Right hindlimb (tissue), 1 donor: ENCODE measurements around the gene BMS1.
A peak's percentile ranks its signal among the peaks of the same experiment; 100 is the strongest.
"Not testable (repeated sequence)": the region's sequence is repeated elsewhere in the genome, so short reads cannot be mapped to it uniquely, and the experiment has no call there.

ENCODE experiments used
- DNase-seq: peaks from one replicate; pipeline ENCODE4 v3.0.0-alpha.2; 2018

Gene BMS1

GRCh38 chr10:42782446-42783180, at the start of gene BMS1:
BMS1 (plus strand) TSS chr10:42782795; CDS start chr10:42784395, 1,600 bp downstream.
- DNase-seq = peak; percentile 96

GRCh38 chr10:42734536-42734935, 48.1 kb upstream of the BMS1 start:
- DNase-seq = no peak

- DNase-seq = no peak
These were observed 43.9 kb upstream of the BMS1 start for GRCh38 chr10:42738679-42739078.

GRCh38 chr10:42741536-42741935, 41.1 kb upstream of the BMS1 start:
- not testable (repeated sequence) for DNase-seq

GRCh38 chr10:42743697-42744096, 38.9 kb upstream of the BMS1 start:
- no peak for DNase-seq

GRCh38 chr10:42744134-42744701, 38.4 kb upstream of the BMS1 start:
- DNase-seq = no peak

- DNase-seq = peak; percentile 80
These were observed 29.5 kb upstream of the BMS1 start for GRCh38 chr10:42753126-42753506.

- no peak for DNase-seq
These were observed 29.0 kb upstream of the BMS1 start for GRCh38 chr10:42753507-42754154.

- DNase-seq = peak; percentile 54
These were observed 28.2 kb upstream of the BMS1 start for GRCh38 chr10:42754155-42755027.

- no peak for DNase-seq
These were observed 27.6 kb upstream of the BMS1 start for GRCh38 chr10:42755028-42755451.

GRCh38 chr10:42755556-42756093, 27.0 kb upstream of the BMS1 start:
- DNase-seq = no peak

GRCh38 chr10:42767906-42768305, 14.7 kb upstream of the BMS1 start:
- no peak for DNase-seq

- DNase-seq = no peak
These were observed 13.9 kb upstream of the BMS1 start for GRCh38 chr10:42768581-42769152.

GRCh38 chr10:42769173-42769572, 13.4 kb upstream of the BMS1 start:
- DNase-seq = no peak

GRCh38 chr10:42769673-42770072, 12.9 kb upstream of the BMS1 start:
- no peak for DNase-seq

GRCh38 chr10:42776681-42777080, 5.9 kb upstream of the BMS1 start:
- no peak for DNase-seq

GRCh38 chr10:42780456-42780855, 2.1 kb upstream of the BMS1 start:
- no peak for DNase-seq

- peak; percentile 33 for DNase-seq
These were observed 626 bp upstream of the BMS1 start for GRCh38 chr10:42781893-42782445.

GRCh38 chr10:42783181-42783549, 570 bp downstream of the BMS1 start:
- no peak for DNase-seq

- DNase-seq = no peak
These were observed 3.2 kb downstream of the BMS1 start for GRCh38 chr10:42785759-42786158.

- no peak for DNase-seq
These were observed 8.2 kb downstream of the BMS1 start for GRCh38 chr10:42790835-42791234.

- DNase-seq = no peak
These were observed 13.1 kb downstream of the BMS1 start for GRCh38 chr10:42795701-42796100.
